AG10803 (cell line): ENCODE measurements around the gene CYP2J2.

Source experiments
- DNase-seq: peaks from one replicate; pipeline ENCODE4 v3.0.0; 2010; ENCODE audit warnings: low read depth
- H3K4me3 ChIP-seq: 2 replicates; pipeline ENCODE4 v1.5.1; 2011; ENCODE audit warnings: mild to moderate bottlenecking, low read length, control low read depth
- TF ChIP-seq, protein P1 (sequence below): conservative IDR thresholded peaks from 2 replicates; pipeline ENCODE4 v1.5.1; 2011; ENCODE audit warnings: mild to moderate bottlenecking, low read length, control low read depth, inconsistent platforms

Gene CYP2J2

DNA sequence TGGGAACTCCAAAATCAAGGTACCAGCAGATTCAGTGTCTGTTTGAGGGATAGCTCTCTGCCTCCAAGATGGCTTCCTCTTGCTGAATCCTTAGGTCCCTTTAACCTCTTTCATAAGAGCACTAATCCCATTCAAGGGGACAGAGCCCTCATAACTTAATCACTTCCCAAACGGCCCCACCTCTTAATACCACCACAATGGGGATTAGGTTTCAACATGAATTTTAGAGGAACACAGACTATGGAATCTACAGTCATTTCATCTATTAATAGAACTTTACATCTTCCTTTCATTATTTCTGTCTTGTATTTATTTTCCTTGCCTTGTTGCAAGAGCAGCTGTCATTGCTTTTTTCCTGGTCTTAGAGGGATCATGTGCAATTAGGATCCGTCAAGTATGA is 81.5 kb downstream of the CYP2J2 start:
- H3K4me3 ChIP-seq, result no peak overlapping the region
- DNase-seq, result no peak
- TF ChIP-seq, protein P1, sequence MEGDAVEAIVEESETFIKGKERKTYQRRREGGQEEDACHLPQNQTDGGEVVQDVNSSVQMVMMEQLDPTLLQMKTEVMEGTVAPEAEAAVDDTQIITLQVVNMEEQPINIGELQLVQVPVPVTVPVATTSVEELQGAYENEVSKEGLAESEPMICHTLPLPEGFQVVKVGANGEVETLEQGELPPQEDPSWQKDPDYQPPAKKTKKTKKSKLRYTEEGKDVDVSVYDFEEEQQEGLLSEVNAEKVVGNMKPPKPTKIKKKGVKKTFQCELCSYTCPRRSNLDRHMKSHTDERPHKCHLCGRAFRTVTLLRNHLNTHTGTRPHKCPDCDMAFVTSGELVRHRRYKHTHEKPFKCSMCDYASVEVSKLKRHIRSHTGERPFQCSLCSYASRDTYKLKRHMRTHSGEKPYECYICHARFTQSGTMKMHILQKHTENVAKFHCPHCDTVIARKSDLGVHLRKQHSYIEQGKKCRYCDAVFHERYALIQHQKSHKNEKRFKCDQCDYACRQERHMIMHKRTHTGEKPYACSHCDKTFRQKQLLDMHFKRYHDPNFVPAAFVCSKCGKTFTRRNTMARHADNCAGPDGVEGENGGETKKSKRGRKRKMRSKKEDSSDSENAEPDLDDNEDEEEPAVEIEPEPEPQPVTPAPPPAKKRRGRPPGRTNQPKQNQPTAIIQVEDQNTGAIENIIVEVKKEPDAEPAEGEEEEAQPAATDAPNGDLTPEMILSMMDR, result no peak
